GM12878 (cell line): Measurements from ENCODE around the gene RGS6.

Experiments
- BCL11A ChIP-seq: IDR thresholded peaks from 2 replicates; pipeline ENCODE4 v1.6.1; 2011; ENCODE audit warnings: low read depth, low read length
- CTCF ChIP-seq, 3 experiments: IDR thresholded peaks in 2 of 3; conservative IDR thresholded peaks in 1 of 3; 2 replicates each; pipeline ENCODE4 v1.5.1; 2011; ENCODE audit warnings: low read depth in 3 of 3, low read length in 3 of 3, mild to moderate bottlenecking in 3 of 3, control low read depth in 2 of 3, moderate library complexity in 2 of 3, inconsistent platforms in 1 of 3, mixed read lengths in 1 of 3; ENCODE audit not compliant: control insufficient read depth in 2 of 3, insufficient read depth in 1 of 3; ENCODE audit errors: extremely low read depth in 1 of 3
- EP300 ChIP-seq, 2 experiments: fragments of 150-350 bp in 1 of 2; IDR thresholded peaks; 2 replicates each; pipeline ENCODE4 v1.6.1; 2011 to 2012; ENCODE audit warnings: low read depth in 2 of 2, low read length in 2 of 2, borderline replicate concordance in 1 of 2, improper control_type of control experiment in 1 of 2, inconsistent platforms in 1 of 2; ENCODE audit not compliant: control insufficient read depth in 1 of 2
- RBBP5 ChIP-seq: fragments of 200-600 bp; sonication (generic); conservative IDR thresholded peaks from 2 replicates; pipeline ENCODE4 v1.6.1; 2016
- SMAD1 ChIP-seq: fragments of 450-650 bp; IDR thresholded peaks from 2 replicates; pipeline ENCODE4 v1.6.1; 2018; ENCODE audit warnings: mild to moderate bottlenecking, low read depth; ENCODE audit not compliant: partially characterized antibody
- SP1 ChIP-seq: IDR thresholded peaks from one replicate; pipeline ENCODE4 v1.6.1; 2011; ENCODE audit warnings: low read depth, low read length
- SREBF2 ChIP-seq: IDR thresholded peaks from 2 replicates; pipeline ENCODE4 v1.6.1; 2012; ENCODE audit warnings: mild to moderate bottlenecking, low read length
- STAT1 ChIP-seq: fragments of 450-650 bp; conservative IDR thresholded peaks from 2 replicates; pipeline ENCODE4 v1.6.1; 2014; ENCODE audit warnings: antibody characterized with exemption, mild to moderate bottlenecking

GRCh38 chr14:72568296-72568992 is 636.2 kb downstream of the RGS6 start:
- TF ChIP-seq CTCF (IDR thresholded peaks at IDR 0.05 in 2 of 3, conservative IDR thresholded peaks at IDR 0.05 in 1 of 3; ENCODE audit: control insufficient read depth in 2 of 3, extremely low read depth in 1 of 3, insufficient read depth in 1 of 3, low read depth in 3 of 3, low read length in 3 of 3) (no peak), RBBP5 (no peak), SP1 (no peak), BCL11A (no peak), EP300 (IDR thresholded peaks at IDR 0.05; ENCODE audit: borderline replicate concordance in 1 of 2, control insufficient read depth in 1 of 2, low read depth in 2 of 2, low read length in 2 of 2) (no peak), SREBF2 (no peak), SMAD1 (no peak), STAT1 (no peak)
